UCSD-AML1 (cell line): ENCODE results near the gene ORAI3.
"Not testable (repeated sequence)": the region's sequence is repeated elsewhere in the genome, so short reads cannot be mapped to it uniquely, and the experiment has no call there.

Experiments
- DNase-seq: peaks from one replicate; lab custom pipeline; 2025; ENCODE audit not compliant: unreplicated experiment; lab: John Stamatoyannopoulos, UW

The ORAI3 gene

DNA sequence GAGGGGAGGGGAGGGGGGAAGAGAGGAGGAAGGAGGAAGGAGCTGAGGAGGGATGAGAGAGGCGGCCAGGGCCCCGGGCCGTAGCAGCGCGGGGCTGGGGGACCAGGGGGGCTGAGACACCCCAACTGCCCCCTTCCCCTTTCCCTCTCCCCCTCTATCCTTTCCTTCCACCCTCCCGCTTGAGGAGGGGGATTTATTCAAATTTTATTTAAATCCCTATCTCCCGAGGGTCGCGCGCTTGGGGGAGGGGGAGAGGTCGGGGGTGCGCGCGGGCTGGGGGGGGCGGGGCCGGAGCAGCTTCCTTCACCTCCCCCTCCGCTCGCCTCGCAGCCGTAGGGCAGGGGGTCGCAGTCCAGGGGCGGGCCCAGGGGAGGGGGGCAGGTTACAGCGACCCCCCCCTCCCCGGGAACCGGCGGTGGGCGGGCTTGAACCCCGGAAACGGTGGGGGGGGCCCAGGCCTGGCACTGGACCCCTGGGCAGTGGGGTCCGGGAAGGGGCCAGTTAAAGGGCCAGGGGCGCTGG, 25.3 kb upstream of the ORAI3 start, which contains the start of gene FBXL19:
Gene FBXL19 (plus strand): TSS at position 19 of the 522 bp plus-strand sequence. CDS start 2,183 bp downstream, outside the sequence.
- no peak for DNase-seq

- DNase-seq = no peak
Measured at GRCh38 chr16:30924076-30924912, 24.6 kb upstream of the ORAI3 start.

DNA sequence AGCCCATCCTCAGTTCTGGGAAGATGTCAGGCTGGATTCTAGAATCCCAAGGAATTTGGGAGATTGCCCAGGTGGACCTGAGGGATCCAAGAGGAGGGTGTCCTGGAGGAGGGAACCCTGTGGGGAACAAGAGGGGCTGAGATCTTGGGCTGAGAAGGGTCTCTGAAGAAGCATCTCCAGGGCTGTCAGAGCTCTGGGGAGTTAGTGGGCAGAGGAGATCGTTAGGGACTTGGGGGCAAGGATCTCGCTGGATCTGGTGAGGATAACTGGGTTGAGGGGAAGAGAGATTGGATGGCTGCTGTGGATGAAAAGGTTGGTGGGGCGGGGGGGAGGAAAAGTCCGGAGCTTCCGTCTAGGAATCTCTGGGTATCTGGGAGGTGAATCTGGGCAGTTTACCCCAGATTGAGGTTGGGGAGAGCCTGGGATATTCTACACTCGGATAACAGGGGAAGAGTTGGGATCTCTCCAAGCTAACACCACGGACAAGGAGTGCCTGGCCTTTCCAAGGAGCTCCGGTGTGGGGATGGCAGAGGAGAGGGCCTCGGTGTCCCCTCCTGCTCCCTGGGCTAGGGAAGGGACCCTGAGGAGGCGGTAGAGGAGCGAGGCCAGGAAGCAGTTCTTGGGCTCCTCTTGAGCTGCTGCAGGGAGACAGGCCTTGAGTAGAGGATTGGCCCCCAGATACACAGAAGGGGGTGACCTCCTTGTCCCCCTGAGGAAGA, 23.8 kb upstream of the ORAI3 start:
- DNase-seq = no peak

- no peak for DNase-seq
Measured at GRCh38 chr16:30925632-30925987, 23.3 kb upstream of the ORAI3 start.

GRCh38 chr16:30925995-30926811, 22.7 kb upstream of the ORAI3 start:
- no peak for DNase-seq

- DNase-seq = no peak
Measured at GRCh38 chr16:30926937-30927788, 21.7 kb upstream of the ORAI3 start.

- no peak for DNase-seq
Measured at GRCh38 chr16:30927789-30928378, 21.0 kb upstream of the ORAI3 start.

- DNase-seq = no peak
Measured at GRCh38 chr16:30928390-30928789, 20.5 kb upstream of the ORAI3 start.

GRCh38 chr16:30929167-30929566, 19.7 kb upstream of the ORAI3 start:
- no peak for DNase-seq

DNA sequence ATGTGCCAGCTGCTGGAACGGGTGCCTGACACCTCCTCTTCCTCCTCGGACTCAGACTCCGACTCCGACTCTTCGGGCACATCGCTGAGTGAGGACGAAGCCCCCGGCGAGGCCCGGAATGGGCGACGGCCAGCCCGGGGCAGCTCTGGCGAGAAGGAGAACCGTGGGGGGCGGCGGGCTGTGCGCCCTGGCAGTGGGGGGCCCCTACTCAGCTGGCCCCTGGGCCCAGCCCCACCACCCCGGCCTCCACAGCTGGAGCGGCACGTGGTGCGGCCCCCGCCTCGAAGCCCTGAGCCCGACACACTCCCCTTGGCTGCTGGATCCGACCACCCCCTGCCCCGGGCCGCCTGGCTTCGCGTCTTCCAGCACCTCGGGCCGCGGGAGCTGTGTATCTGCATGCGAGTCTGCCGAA, 18.7 kb upstream of the ORAI3 start:
- DNase-seq = no peak

GRCh38 chr16:30931068-30931650, 17.7 kb upstream of the ORAI3 start:
- no peak for DNase-seq

DNA sequence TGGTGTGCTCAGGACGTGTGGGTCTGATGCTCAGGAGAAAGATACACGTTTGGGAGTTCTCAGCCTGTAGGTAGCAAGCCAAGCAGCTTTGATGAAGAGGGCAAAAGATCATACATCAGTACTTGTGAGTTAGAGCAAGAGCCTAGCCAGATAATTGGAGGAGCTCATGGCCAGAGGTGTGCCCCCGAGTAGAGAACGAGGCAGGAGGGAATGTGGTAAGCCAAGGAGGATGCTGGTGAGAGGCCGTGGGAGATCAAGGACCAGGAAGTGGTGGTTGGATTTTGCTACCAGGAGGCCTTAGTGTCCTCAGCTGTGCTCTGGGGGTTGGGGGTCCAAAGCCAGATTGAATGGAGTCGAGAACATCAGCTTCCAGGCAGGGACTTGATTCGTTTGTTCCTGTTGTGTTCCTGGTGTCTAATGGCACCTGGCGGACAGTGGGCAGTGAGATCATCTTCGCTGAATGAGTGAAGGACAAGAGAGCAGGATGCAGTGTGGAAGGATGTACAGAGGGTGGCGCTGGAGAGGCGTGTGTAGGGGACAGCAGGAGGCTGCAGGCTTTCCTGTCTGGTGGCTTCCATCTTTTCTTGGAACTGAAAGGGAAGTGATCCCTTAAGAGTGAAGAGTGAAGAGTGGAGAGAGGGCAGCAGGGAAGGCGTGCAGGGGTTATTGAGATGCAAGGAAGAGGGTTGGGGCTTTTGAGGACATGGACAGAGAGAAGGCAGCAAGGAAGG, 13.9 kb upstream of the ORAI3 start:
- peak; percentile 69 for DNase-seq

DNA sequence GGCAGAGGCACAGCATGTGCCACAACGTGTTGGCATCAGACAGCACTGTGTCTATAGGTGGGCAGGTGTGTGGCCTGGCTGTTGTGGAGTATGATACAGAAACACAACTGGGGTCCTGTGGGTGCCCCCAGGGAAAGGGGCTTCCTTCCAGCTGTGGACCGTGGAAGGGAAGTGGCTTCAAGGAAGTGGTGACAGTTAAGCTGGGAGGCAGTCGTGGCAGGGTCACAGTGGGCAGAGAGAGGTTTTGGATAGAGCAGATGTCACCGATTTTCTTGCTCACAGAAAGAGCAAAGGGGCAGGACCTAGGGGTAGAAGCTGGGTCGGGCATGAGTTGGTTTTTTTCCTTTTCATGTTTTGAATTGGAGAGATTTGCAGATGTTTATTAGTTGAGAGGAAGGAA, 11.2 kb upstream of the ORAI3 start:
- no peak for DNase-seq

DNA sequence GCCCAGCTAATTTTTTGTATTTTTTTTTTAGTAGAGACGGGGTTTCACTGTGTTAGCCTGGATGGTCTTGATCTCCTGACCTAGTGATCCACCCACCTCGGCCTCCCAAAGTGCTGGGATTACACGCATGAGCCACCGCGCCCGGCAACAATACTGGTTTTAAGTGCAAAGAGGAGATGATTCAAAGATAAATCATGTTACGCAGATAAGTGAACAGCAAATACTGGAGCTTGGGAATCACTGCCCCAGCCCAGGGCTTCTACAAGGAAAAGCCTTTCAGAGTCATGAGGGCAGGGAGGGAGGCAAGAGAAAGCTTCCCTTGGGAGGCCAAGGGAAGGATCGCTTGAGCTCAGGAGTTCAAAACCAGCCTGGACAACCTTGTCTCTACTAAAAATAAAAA, 9.3 kb upstream of the ORAI3 start:
- DNase-seq = not testable (repeated sequence)

DNA sequence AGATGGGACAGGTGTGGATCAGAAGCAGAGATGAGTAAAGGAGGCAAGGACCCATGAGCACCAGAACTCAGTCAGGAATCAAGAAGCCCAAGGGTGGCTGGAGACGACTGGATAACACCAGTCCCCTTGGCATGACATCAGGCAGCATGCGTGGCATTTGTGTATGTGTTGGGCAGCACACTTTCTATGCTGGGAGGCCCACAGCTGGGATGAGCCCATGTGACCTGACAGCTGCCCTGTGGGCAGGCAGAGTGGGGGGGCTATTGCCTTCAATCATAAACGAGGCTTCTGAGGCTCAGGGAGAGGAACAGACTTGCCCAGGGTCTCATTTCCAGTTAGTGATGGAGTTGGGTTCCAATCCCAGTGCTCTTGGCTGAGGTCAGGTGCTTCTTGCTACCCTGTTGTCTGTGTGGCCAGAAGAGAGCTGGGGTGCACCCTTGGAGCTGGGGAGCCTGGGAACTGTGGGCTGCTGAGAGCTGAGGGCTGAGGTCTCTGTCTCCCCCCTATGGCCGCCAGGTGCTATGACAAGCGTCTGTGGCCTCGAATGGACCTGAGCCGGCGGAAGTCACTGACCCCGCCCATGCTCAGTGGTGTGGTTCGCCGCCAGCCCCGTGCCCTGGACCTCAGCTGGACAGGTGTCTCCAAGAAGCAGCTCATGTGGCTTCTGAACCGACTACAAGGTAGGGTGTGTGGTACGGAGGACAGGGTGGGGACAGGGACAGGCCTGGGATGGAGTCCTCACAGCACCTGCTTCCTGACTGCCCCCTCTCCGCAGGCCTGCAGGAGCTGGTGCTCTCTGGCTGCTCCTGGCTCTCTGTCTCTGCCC, 7.1 kb upstream of the ORAI3 start:
- peak; percentile 68 for DNase-seq

- DNase-seq = no peak
Measured at GRCh38 chr16:30942426-30942806, 6.5 kb upstream of the ORAI3 start.

- no peak for DNase-seq
Measured at GRCh38 chr16:30944352-30944751, 4.5 kb upstream of the ORAI3 start.
